NB4 (cell line): Measurements from ENCODE around the gene DHX58.

Experiments used
- DNase-seq: peaks from one replicate; pipeline ENCODE4 v3.0.0; 2010; ENCODE audit warnings: low read depth
- H3K4me3 ChIP-seq: one replicate; pipeline ENCODE4 v1.5.1; 2011; ENCODE audit warnings: mild to moderate bottlenecking, low read depth, low read length, moderate library complexity
- CTCF ChIP-seq: IDR thresholded peaks from one replicate; pipeline ENCODE4 v1.5.1; 2012; ENCODE audit warnings: low read depth, low read length
- MAX ChIP-seq: IDR thresholded peaks from 2 replicates; pipeline ENCODE4 v1.6.1; 2011; ENCODE audit warnings: low read depth, low read length
- MYC ChIP-seq: IDR thresholded peaks from 2 replicates; pipeline ENCODE4 v1.6.1; 2011; ENCODE audit warnings: low read depth, low read length
- POLR2A ChIP-seq: IDR thresholded peaks from 2 replicates; pipeline ENCODE4 v1.6.1; 2011; ENCODE audit warnings: mild to moderate bottlenecking; ENCODE audit not compliant: insufficient read length; ENCODE audit errors: extremely low read depth

The DHX58 gene

GRCh38 chr17:42098730-42099399 lies 13.6 kb downstream of the DHX58 start:
- no peak for TF ChIP-seq MYC
- no peak for TF ChIP-seq CTCF
- TF ChIP-seq MAX = no peak
- no peak for TF ChIP-seq POLR2A
- no peak overlapping the region for H3K4me3 ChIP-seq
- DNase-seq = no peak

- DNase-seq = no peak
- no peak for TF ChIP-seq POLR2A
- TF ChIP-seq CTCF = no peak
- TF ChIP-seq MAX = no peak
- TF ChIP-seq MYC = no peak
- H3K4me3 ChIP-seq = no peak within 1 kb of the TSS
Observed at GRCh38 chr17:42097691-42098631, 14.6 kb downstream of the DHX58 start, which contains the start of gene ZNF385C. Gene ZNF385C (minus strand): TSS chr17:42098473. CDS start chr17:42063056, 35,417 bp downstream.

GRCh38 chr17:42096360-42097111 lies 16.0 kb downstream of the DHX58 start:
- DNase-seq = no peak
- TF ChIP-seq MYC (no peak), MAX (no peak), CTCF (peak; percentile 16)
- no peak overlapping the region for H3K4me3 ChIP-seq

- no peak overlapping the region for H3K4me3 ChIP-seq
- DNase-seq = no peak
- TF ChIP-seq POLR2A (no peak), MAX (no peak), MYC (no peak), CTCF (no peak)
Observed at GRCh38 chr17:42094375-42095069, 18.0 kb downstream of the DHX58 start.

GRCh38 chr17:42092939-42093338 lies 19.6 kb downstream of the DHX58 start:
- DNase-seq = no peak
- no peak overlapping the region for H3K4me3 ChIP-seq
- TF ChIP-seq MAX (no peak), MYC (no peak), CTCF (no peak)
